HG03039 (cell line): ENCODE results near the gene SNTN.
"Not testable (repeated sequence)": the region's sequence is repeated elsewhere in the genome, so short reads cannot be mapped to it uniquely, and the experiment has no call there.

Experiments used
- ATAC-seq: cut with Tn5 transposase; IDR thresholded peaks from one replicate; pipeline ENCODE4 v1.9.1; 2021; ENCODE audit warnings: mild to moderate bottlenecking, moderate library complexity; ENCODE audit not compliant: unreplicated experiment

Gene SNTN

DNA sequence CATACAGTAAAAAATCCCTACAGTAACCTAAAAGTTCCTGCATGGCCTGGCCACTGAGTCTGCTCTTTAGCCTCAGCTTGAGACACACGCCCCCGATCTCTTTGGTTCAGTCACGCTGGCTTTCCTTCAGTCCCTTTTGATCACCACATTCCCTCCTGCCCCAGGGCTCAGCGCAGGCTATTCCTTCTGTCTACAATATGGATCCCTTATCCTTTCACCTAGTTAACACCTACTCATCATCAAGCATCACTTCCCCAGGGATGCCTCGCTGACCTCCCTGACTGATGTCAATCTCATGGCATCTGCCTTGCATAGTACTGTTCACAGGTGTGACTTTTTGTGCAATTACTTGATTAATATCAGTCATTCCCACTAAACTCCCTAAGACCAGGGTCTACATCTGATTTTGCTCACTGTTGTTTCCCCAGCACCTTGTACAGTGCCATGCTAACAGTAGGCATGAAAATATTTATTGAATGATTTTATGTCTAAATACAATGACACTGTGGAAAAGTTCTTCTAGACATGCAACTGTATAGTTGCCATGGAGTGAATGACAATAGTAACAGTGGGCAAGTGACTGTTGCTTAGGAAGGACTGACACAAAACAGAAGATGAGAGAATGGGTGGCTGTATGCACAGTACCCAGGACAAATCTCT lies at the start of gene SNTN:
Gene SNTN, plus strand, starts transcription at position 610 of the 660 bp plus-strand sequence. Its CDS starts 13 bp downstream, at position 623.
- ATAC-seq, result no peak

DNA sequence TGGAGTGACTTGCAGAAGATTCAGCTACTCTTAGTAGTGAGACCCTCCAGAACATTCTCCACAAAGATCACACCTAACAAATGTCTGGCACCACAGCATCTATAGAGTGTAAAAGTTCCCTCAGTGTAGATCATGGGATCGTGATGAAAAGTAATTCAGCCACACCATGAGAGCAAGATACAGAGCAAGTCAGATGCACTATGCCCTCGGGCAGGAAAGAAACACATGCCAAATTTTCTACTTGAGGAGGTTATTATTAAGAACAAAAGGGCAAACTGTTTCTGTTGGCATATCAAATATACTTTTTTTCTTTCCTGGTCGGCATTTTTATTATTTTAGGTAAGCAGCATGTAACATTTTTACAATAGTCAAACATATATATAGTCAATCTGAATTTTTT lies 44.8 kb upstream of the SNTN start:
- ATAC-seq, result no peak

DNA sequence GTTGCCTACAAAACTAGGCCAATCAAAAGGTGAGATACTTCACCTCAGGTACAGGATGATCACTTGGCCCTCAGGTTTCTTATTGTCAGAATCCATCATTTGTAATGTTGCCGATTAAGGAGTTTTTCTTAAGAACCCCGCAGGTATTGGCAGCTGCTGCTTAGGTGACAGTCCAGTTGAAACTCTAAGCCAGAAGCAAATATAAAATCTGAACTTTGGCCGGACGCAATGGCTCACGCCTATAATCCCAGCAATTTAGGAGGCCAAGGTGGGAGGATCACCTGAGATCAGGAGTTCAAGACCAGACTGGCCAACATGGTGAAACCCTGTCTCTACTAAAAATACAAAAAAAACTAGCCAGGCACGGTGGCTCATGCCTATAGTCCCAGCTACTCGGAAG lies 43.1 kb upstream of the SNTN start:
- no peak for ATAC-seq

DNA sequence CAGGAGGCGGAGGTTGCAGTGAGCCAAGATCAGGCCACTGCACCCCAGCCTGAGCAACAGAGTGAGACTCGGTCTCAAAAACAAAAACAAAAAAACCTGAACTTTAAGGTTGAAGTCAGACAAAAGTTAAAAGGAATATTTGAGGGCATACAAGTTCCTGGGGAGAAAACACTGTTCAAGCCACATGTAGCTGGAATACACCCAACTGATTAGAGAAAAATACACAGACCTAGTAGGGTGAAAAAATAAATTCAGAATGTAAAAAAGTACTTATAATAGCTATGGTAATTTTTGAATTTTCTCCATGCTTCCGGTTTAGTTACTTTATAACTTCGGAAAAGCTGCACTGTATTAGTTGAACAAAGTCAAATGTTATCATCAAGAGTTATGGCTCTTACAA lies 42.6 kb upstream of the SNTN start:
- ATAC-seq, result no peak

DNA sequence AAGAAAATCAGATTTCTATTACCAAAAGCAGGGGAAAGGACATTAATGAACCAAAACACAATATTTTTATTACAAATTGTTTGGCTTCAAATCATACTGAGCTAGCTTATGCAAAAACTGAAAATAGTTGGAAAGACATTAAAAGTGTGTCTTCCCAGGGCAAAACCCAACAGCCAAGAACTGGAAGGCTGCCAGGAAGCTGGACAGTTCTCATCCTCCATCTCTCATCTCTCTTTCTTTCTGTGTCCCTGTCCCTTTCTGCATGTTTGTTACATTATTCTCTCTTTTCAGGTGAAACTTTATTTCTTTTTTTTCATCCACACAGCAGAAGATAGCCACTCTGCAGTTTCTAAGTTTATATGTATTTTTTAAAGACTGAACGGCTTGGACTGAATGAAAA lies 41.1 kb upstream of the SNTN start:
- ATAC-seq, result no peak

DNA sequence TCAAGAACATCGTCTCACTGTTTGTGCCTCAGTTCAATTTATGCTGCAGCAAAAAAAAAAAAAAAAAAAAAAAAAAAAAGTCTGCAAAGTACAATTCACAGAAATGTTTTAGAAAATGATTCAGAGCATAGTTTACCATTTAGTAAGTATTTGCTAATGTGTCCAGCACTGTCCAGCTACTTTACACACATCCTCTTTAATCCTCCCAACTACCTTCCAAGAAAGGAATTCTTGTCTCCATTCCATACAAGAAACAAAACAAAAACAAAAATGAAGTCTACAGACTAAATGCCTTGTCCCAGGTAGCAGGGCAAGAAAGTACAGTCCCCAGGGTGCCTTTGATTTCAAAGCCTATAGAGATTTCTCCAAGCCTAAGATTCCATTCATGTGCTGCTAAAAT lies 38.9 kb upstream of the SNTN start:
- no peak for ATAC-seq

DNA sequence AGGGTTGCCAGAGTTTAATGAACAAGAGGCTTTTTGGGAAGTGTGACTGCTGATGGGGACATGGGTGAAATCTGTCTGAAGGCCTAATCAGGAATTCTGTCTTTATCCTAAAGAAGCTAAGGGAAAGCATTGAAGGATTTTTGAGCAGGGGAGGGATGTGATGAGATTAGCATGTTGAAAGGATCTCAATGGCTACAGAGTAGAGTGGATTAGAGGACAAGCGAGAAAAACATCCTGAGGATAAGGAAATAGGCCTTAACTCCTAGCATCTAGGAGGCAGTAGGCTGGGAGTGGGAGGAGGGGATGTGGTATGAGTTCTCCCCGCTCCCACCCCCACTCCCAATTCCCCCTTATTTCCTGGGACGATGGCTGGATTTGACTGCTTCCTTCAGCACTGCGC lies 35.1 kb upstream of the SNTN start:
- no peak for ATAC-seq

DNA sequence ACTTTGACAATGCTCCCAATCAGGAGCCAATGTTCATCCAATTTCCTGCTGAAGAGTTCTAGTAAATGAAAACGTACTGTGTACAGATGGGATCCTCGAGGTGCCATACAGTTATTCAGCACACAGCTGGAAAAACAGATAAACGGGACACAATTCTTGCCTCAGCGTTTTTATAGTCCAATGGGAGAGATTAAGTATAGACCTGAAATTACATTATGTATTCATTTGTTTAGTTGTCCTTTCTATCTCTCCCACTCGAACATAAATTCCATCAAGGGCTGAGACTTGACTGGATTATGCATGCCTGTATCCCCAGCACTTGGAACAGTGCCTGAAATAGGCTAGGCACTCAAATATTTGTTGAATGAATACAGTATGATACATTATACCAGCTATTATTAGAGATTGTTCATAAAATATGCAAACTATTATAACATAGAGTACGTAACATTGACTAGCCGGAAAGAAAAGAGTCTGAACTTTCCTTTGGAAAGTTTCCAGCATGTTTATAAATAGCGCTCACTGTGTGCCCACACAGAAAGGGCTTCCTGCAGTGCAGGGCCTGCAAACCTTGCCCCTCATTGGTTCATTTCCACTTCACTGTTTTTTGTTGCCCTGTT lies 27.4 kb upstream of the SNTN start:
- ATAC-seq, result no peak

DNA sequence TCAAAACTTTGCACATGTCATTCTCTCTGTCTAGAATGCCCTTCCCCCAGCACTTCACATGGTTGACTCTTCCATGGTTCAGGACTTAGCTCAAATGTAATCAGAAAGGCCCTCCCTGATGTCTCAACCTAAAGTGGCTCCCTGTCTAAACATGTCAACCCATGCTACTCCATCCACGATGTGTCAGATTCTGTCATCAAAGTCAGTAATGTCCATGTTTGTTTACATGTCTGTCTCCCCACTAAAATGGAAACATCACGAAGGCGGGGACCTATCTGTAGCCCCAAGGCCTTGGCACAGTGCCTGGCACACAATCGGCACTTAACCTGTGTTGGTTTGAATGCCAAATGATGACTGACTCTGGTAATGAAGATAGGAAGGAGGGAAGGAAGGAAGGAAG lies 20.8 kb upstream of the SNTN start:
- no peak for ATAC-seq

DNA sequence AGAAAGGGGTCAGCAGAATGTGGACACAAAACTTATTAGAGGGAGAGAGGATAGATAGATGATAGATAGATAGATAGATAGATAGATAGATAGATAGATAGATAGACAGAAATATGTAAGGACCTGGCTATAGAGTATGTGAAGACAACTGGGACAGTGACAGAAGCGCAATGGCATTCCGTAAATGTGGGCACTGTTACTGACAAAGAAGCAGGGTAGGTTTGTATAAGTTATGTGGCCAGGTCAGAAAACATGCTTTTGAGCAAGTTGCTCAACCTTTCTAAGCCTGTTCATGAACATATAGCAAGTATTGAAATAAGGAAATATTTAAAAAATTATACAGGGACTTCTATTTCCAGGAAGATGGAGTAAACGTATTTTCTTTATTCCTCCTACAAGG lies 17.3 kb upstream of the SNTN start:
- no peak for ATAC-seq

DNA sequence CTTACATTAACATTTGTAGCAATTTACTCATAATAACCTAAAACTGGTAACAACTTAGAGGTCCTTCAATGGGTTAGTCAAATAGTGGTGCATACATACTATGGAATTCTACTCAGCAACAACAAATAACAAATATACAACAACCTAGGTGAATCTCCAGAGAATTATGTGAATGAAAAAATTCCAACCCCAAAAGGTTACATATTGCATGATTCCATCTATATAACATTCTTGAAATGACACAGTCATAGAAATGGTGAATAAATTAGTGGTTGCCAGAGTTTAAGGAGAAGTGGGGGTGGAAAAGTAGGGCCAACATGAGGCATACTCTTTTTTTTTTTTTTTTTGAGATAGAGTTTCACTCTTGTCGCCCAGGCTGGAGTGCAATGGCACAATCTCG lies 12.7 kb upstream of the SNTN start:
- no peak for ATAC-seq

DNA sequence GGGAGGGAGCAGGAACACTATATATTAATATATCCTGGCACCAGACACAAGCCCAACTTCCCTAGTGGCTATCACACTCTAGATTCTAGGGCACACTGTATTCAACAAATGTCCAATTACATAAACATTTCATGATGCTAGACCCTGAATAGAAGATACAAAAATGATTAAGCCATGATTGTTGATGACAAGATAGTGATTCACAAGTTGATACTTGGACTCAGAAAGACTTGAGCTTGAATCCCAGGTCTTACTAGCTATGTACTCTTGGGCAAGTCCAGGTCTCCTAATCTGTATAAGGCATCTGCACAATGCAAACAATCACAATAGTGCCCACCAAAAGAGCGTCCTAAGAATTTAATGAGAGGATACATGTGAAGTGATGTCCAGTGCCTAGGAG lies 10.0 kb upstream of the SNTN start:
- no peak for ATAC-seq

DNA sequence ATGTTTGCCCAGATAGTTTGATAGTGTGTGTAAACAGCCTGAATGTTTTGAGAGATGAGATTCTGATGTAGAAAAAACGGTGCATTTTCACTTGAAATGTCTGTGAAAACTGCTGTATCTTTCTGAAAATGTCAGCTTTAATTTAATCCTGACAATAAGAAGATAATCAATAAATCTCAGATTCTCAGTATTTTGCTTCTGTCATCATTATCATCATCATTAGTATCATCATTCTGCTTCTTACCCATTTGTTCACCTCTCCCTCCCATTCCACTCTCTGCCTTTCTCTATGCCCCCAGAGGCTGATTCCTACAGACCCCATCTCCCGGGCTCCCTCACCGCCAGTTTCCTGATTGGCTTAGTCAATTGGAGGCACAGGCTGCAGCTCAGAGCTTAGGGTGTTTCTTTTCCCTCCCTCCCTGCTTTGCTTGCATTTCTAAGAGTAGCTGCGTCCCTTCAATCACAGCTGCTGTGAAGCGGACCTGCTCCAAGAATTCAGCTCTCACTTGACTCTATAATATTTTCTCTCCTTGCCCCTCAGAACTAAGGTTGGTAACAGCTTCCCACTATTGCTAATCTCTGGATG lies 8.2 kb upstream of the SNTN start:
- no peak for ATAC-seq

DNA sequence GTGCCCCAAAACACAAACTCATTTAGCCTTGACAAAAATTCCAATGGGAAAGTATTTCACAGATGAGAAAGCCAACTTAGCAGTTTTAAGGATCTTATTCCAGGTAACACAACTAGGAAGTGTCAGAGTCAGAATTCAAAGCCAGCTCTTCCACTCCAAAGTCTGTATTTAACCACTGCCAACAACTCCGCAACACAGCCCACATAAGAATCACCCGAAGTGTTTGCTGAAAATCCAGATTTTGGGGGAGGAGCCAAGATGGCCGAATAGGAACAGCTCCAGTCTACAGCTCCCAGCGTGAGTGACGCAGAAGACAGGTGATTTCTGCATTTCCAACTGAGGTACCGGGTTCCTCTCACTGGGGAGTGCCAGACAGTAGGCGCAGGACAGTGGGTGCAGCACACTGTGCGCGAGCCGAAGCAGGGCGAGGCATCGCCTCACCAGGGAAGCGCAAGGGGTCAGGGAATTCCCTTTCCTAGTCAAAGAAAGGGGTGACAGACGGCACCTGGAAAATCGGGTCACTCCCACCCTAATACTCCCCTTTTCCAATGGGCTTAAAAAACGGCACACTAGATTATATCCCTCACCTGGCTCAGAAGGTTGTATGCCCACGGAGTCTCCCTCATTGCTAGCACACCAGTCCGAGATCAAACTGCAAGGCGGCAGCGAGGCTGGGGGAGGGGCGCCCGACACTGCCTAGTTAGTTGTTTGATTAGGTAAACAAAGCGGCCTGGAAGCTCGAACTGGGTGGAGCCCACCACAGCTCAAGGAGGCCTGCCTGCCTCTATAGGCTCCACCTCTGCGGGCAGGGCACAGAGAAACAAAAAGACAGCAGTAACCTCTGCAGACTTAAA lies 7.3 kb upstream of the SNTN start:
- not testable (repeated sequence) for ATAC-seq

DNA sequence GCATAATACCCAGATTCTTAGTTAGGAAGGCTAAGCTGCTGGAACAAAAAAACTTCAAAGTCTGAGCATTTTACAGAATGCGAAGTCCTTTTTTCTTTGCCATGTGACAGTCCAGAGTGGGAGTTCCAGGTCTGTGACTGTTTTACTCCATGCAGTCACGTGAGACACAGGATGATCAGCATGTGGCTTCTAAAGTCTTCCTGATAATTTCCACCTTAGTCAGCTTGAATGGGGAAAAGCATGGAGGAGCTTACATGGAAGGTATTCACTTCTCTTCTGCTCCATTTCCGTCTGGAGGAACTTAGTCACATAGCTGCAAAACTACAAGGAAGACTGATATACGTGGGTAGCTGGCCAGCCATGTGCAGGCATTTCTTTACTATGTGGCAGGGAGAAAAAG lies 1.7 kb downstream of the SNTN start:
- ATAC-seq, result no peak

DNA sequence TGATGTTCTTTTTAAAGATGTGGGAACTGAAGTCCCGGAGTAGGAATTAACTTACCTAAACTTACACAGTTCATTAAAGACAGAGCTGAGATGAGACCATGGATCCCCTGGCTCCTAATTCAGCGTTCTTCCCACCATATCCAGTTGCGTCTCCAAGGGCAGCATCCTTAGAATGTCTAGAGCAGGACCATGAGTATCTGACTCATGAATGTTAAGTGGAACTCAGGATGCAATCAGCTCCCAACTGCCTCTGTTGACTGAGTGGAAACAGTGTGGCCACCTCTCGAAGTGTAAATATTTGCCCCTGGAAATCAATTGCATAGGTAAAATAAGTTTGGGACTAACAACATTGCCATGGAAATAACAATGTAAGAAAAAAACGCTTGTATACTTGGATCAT lies 2.5 kb downstream of the SNTN start:
- ATAC-seq, result no peak

DNA sequence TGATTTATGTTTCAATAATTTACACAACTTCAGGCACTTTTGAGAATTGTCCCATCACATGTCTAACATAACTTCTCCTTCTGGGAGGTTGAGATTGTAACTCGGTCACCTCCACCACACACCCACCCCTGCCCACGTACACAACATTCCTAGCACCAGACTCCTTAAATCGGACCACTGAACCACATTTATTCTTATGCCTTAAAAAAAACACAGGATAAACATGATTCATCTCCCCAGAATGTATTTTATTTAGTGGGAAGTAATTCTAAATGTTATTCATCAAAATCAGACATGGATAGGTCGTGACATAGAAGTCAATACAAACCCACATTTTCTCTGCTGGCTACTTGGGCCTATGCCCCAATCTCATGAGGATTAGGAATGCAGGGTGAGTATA lies 3.0 kb downstream of the SNTN start:
- ATAC-seq, result no peak

DNA sequence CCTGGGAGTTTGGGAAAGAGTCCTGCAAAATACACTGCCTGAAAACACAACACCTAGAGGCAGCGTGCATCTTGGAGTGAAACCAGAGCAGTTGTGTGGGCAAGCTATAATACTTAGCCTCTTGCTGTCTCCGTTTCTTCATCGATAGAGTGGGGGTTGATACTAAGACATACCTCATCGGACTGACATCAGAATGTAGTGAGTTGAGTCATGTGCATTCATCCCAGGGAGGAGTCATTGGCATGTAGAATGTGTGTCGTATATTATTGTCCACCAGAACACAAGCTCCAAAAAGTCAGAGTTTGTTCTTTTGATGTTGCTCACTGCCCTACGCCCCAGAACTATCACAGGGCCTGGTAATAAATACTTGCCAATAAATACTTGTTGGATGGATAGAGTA lies 4.3 kb downstream of the SNTN start:
- ATAC-seq, result no peak

DNA sequence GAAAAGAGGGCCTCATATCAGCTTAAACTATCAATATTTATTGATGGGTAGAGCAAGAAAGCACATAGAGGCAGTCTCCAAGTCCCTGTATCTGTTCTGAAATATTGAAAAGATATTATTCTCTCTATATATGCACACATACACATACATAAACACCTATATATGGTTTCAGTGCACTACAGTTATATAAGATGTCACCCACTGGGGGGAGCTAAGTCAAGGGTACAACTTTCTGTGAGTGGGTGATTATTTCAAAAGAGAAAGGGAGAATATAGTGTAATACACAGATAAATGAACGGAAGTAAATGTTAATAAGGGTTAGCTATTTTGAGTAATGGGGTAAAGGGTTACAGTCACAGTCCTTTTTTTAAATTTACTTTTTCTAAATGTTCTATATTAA lies 8.8 kb downstream of the SNTN start:
- ATAC-seq, result no peak

DNA sequence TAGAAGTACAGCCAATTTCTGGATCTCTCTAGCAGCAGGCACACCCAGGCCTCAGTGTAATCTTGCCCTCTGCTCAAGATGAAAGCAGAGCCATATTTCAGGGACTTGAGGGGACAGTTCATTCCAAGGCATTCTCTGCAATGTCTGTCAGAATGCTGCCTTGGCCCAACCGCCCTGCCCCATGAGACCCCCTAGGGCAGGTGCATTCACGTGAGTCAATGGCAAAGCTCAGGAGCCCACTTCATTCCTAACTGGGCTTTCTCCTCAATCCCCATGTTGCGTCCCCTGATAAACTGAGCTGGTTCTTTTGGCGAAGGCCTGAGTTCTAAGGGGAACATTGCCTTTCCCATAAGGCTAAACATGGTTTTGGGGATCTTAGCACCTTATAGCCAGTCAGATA lies 9.5 kb downstream of the SNTN start:
- no peak for ATAC-seq

DNA sequence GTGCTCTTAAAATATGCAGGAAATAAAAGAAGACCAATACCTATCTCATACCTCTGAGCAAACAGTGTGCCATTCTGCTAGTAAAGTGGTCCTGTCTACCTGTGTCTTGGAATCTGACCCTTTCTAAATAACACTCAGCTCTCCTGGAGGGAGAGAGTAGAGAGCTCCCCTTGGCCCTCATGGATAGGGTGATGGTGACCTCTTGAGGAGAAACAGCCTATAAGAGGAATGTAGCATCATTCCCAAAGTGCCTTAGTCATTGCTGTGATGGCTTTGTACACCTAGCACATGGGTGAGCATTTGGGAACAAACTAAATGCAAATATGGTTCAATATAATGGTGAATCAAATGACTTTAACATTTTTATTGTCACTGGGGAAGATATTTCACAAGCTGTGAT lies 10.0 kb downstream of the SNTN start:
- no peak for ATAC-seq

DNA sequence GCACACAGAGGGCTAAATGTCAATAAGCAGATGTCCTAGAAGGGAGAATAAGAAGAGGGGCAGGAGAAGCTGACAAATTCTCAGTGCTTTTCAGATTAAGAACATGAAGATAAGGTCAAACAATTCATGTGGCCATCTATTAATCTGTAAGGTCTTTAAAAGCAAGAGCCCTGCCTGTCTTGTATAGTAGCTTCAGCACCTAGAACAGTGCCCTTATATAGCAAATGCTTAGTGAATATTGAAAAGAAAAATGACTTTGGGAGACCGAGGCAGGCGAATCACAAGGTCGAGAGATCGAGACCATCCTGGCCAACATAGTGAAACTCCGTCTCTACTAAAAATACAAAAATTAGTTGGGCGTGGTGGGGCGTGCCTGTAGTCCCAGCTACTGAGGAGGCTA lies 18.1 kb downstream of the SNTN start:
- ATAC-seq, result no peak
